HCT116 (cell line): ENCODE results near the gene ERC1. TPM values are rescaled to one million over a fixed set of nuclear protein-coding genes. Genes with fewer than 3 reads are reported as not detected.
"Not testable (repeated sequence)": the region's sequence is repeated elsewhere in the genome, so short reads cannot be mapped to it uniquely, and the experiment has no call there.

ENCODE experiments used
- ATAC-seq: fragments of 200-7000 bp; cut with Tn5 transposase; 2 replicates; pipeline ENCODE4 v1.9.1; 2020; ENCODE audit warnings: mild to moderate bottlenecking, moderate library complexity
- BruUV-seq: library from RNA; stranded (reverse); fragments of 400-500 nt; replicated peaks from 2 replicates; lab custom pipeline; 2021; lab: Mats Ljungman, UMichigan
- CTCF ChIA-PET: fragments of 300-600 bp; sonication (Branson Sonifier 250); formaldehyde crosslinking; loops from one replicate; lab custom pipeline; 2021; ENCODE audit warnings: antibody characterized with exemption; lab: Charles Lee
- POLR2A ChIA-PET: fragments of 300-600, 350-600 bp; sonication (Branson Sonifier 250); formaldehyde crosslinking; loops from one replicate; lab custom pipeline; 2021; ENCODE audit warnings: antibody characterized with exemption; lab: Charles Lee
- RAD21 ChIA-PET, 2 experiments: fragments of 300-600 bp; sonication (Branson Sonifier 250); formaldehyde crosslinking; loops; one replicate each; lab custom pipeline; 2023; ENCODE audit warnings: low total read pairs in 2 of 2; ENCODE audit not compliant: uncharacterized antibody in 2 of 2, unreplicated experiment in 2 of 2, low non-redundant PET in 1 of 2; lab: Charles Lee
- DNase-seq: peaks from one replicate; pipeline ENCODE4 v3.0.0-alpha.2; 2010; ENCODE audit warnings: low read depth, low spot score
- H2AFZ ChIP-seq: fragments of 200-600 bp; shearing (Covaris generic), sonication (generic); 2 replicates; pipeline ENCODE4 v1.6.1; 2017; ENCODE audit warnings: low read depth, mixed run types, mixed read lengths, antibody characterized with exemption, low read length; ENCODE audit not compliant: poor library complexity, severe bottlenecking
- H3K27ac ChIP-seq: 2 replicates; pipeline ENCODE4 v1.5.1; 2012; ENCODE audit warnings: low read depth, low read length
- H3K27me3 ChIP-seq: fragments of 200-600 bp; sonication (generic); 2 replicates; pipeline ENCODE4 v1.6.1; 2016; ENCODE audit warnings: mixed run types, low read length, mixed read lengths; ENCODE audit not compliant: insufficient read depth
- H3K36me3 ChIP-seq, 2 experiments: fragments of 200-500 bp in 1 of 2; fragments of 200-600 bp in 1 of 2; sonication (Bioruptor generic) in 1 of 2; sonication (generic) in 1 of 2; 2 replicates each; pipeline versions ENCODE4 v1.5.1 to v1.6.1; 2014 to 2016; ENCODE audit warnings: low read length in 2 of 2, inconsistent platforms in 1 of 2, mixed read lengths in 1 of 2, mixed run types in 1 of 2; ENCODE audit not compliant: insufficient read depth in 2 of 2, control insufficient read depth in 1 of 2
- H3K4me1 ChIP-seq, 2 experiments: fragments of 200-600 bp in 1 of 2; sonication (generic) in 1 of 2; 2 replicates each; pipeline versions ENCODE4 v1.5.1 to v1.6.1; 2012 to 2017; ENCODE audit warnings: low read length in 2 of 2, inconsistent platforms in 1 of 2, mild to moderate bottlenecking in 1 of 2, mixed read lengths in 1 of 2, mixed run types in 1 of 2, moderate library complexity in 1 of 2; ENCODE audit not compliant: insufficient read depth in 2 of 2, control insufficient read depth in 1 of 2
- H3K4me2 ChIP-seq: fragments of 200-600 bp; sonication (generic); 2 replicates; pipeline ENCODE4 v1.6.1; 2017; ENCODE audit warnings: mixed run types, low read length, mixed read lengths
- H3K4me3 ChIP-seq, 2 experiments: fragments of 200-600 bp in 1 of 2; sonication (generic) in 1 of 2; replicated peaks in 1 of 2; 2 replicates each; pipeline ENCODE4 v1.5.1; 2011 to 2016; ENCODE audit warnings: low read length in 2 of 2, control low read depth in 1 of 2, low read depth in 1 of 2, mild to moderate bottlenecking in 1 of 2, mixed read lengths in 1 of 2, mixed run types in 1 of 2
- H3K79me2 ChIP-seq: fragments of 200-600 bp; sonication (generic); 2 replicates; pipeline ENCODE4 v1.6.1; 2017; ENCODE audit warnings: mild to moderate bottlenecking, mixed run types, low read length, moderate library complexity, mixed read lengths; ENCODE audit not compliant: insufficient read depth
- H3K9ac ChIP-seq: fragments of 200-600 bp; sonication (generic); 2 replicates; pipeline ENCODE4 v1.6.1; 2016; ENCODE audit warnings: low read length, mixed read lengths
- H3K9me2 ChIP-seq: fragments of 200-600 bp; sonication (generic), shearing (Covaris generic); 2 replicates; pipeline ENCODE4 v1.6.1; 2017; ENCODE audit warnings: mixed run types, mild to moderate bottlenecking, moderate library complexity; ENCODE audit not compliant: insufficient read depth
- H3K9me3 ChIP-seq, 2 experiments: fragments of 200-500 bp in 1 of 2; fragments of 200-600 bp in 1 of 2; sonication (Bioruptor generic) in 1 of 2; sonication (generic) in 1 of 2; 2 replicates each; pipeline ENCODE4 v1.6.1; 2014 to 2017; ENCODE audit warnings: low read length in 2 of 2, mixed read lengths in 2 of 2, inconsistent platforms in 1 of 2, low read depth in 1 of 2, mild to moderate bottlenecking in 1 of 2, mixed run types in 1 of 2, moderate library complexity in 1 of 2; ENCODE audit not compliant: control insufficient read depth in 1 of 2, insufficient read depth in 1 of 2
- H4K20me1 ChIP-seq: fragments of 200-600 bp; sonication (generic), shearing (Covaris generic); 2 replicates; pipeline ENCODE4 v1.6.1; 2017; ENCODE audit warnings: mixed run types, mild to moderate bottlenecking, moderate library complexity; ENCODE audit not compliant: insufficient read depth
- CEBPB ChIP-seq: IDR thresholded peaks from 2 replicates; pipeline ENCODE4 v1.6.1; 2012; ENCODE audit warnings: low read depth
- ELF1 ChIP-seq: IDR thresholded peaks from 2 replicates; pipeline ENCODE4 v1.6.1; 2012; ENCODE audit warnings: low read depth, borderline replicate concordance
- EZH2 ChIP-seq: fragments of 200-600 bp; sonication (generic); IDR thresholded peaks from 2 replicates; pipeline ENCODE4 v1.6.1; 2017; ENCODE audit warnings: antibody characterized with exemption, mixed run types
- EZH2phosphoT487 ChIP-seq: fragments of 200-600 bp; IDR thresholded peaks from 2 replicates; pipeline ENCODE4 v1.6.1; 2018; ENCODE audit warnings: antibody characterized with exemption, borderline replicate concordance
- JUND ChIP-seq: IDR thresholded peaks from 2 replicates; pipeline ENCODE4 v1.6.1; 2012
- POLR2AphosphoS5 ChIP-seq: IDR thresholded peaks from 2 replicates; pipeline ENCODE4 v1.6.1; 2011; ENCODE audit warnings: mild to moderate bottlenecking, low read depth, low read length, moderate library complexity
- RAD21 ChIP-seq: IDR thresholded peaks from 2 replicates; pipeline ENCODE4 v1.6.1; 2012; ENCODE audit warnings: low read depth, mild to moderate bottlenecking
- SIN3A ChIP-seq: IDR thresholded peaks from 2 replicates; pipeline ENCODE4 v1.6.1; 2012; ENCODE audit warnings: low read depth
- SP1 ChIP-seq: IDR thresholded peaks from 2 replicates; pipeline ENCODE4 v1.6.1; 2012; ENCODE audit warnings: low read depth
- TCF7L2 ChIP-seq: IDR thresholded peaks from 2 replicates; pipeline ENCODE4 v1.7.0; 2011; ENCODE audit warnings: borderline replicate concordance, inconsistent platforms; ENCODE audit not compliant: insufficient read depth, insufficient read length; ENCODE audit errors: extremely low read depth
- YY1 ChIP-seq: IDR thresholded peaks from 2 replicates; pipeline ENCODE4 v1.6.1; 2011; ENCODE audit warnings: low read length, low read depth, moderate library complexity, mild to moderate bottlenecking; ENCODE audit not compliant: insufficient replicate concordance; ENCODE audit errors: extremely low read depth
- ZFX ChIP-seq: fragments of 450-650 bp; IDR thresholded peaks from 2 replicates; pipeline ENCODE4 v1.6.1; 2017
- intact Hi-C: fragments of 100-400 bp; cut with micrococcal nuclease; formaldehyde crosslinking; loops from 2 replicates; pipeline ENCODE4 v1.10.0; 2022
- total RNA-seq: library from RNA; stranded (reverse); gene quantifications from one replicate; pipeline ENCODE4 v1.2.1, GENCODE V29; 2021; ENCODE audit not compliant: unreplicated experiment
- TF ChIP-seq, protein P1 (sequence below): IDR thresholded peaks from 2 replicates; pipeline ENCODE4 v1.6.1; 2012; ENCODE audit warnings: low read depth
- TF ChIP-seq, protein P2 (sequence below), 3 experiments: fragments of 200-600 bp in 1 of 3; sonication (generic) in 1 of 3; IDR thresholded peaks in 2 of 3; conservative IDR thresholded peaks in 1 of 3; 2 replicates each; pipeline ENCODE4 v1.5.1; 2012 to 2017; ENCODE audit warnings: low read depth in 2 of 3, low read length in 2 of 3, antibody characterized with exemption in 1 of 3, borderline replicate concordance in 1 of 3, control low read depth in 1 of 3, mild to moderate bottlenecking in 1 of 3, mixed read lengths in 1 of 3, mixed run types in 1 of 3, moderate library complexity in 1 of 3; ENCODE audit not compliant: insufficient read depth in 1 of 3

ERC1 gene
- total RNA-seq, 1 experiment from 2014 or later, result 41.9 TPM

DNA sequence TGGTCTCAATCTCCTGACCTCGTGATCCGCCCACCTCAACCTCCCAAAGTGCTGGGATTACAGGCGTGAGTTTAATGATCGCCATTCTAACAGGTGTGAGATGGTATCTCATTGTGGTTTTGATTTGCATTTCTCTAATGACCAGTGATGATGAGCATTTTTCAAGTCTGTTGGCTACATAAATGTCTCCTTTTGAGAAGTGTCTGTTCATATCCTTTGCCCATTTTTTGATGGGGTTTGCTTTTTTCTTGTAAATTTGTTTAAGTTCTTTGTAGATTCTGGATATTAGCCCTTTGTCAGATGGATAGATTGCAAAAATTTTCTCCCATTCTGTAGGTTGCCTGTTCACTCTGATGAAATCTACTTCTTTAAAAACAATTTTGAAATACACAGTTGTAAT lies 264.8 kb downstream of the ERC1 start:
- H3K36me3 ChIP-seq, H4K20me1 ChIP-seq, RAD21 ChIA-PET, H3K27ac ChIP-seq, H3K4me3 ChIP-seq, DNase-seq, BruUV-seq, H3K9me2 ChIP-seq, H3K79me2 ChIP-seq, H3K4me1 ChIP-seq, ATAC-seq, H3K27me3 ChIP-seq, H3K9ac ChIP-seq, CTCF ChIA-PET, intact Hi-C loops, H2AFZ ChIP-seq, H3K4me2 ChIP-seq, POLR2A ChIA-PET, H3K9me3 ChIP-seq: not testable (repeated sequence)

DNA sequence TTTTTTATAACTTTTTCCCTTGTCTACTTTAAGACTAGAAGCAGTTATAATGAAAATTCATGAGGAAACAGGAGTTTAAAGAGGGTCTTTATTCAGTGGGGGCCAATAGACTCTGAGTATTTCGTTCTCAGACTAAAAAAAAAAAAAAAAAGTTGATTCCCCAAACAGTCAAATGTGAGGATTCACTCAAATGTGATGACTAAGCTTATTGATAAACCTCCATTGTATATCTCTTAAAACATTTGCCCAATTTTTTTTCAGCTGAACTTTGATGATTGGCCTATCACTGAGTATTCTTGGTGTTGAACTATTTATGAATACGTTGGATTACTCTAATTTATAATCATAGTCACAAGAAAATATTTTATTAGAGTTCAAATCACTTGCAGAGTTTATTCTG lies 265.3 kb downstream of the ERC1 start:
- intact Hi-C loops, result no loop called here
- RAD21 ChIA-PET, result no interaction called here
- no peaks in the 10 kb centered on the region for H3K9me3 ChIP-seq
- no peak overlapping the region for H3K9ac ChIP-seq
- no peak overlapping the region for H3K4me2 ChIP-seq
- no peak overlapping the region for H2AFZ ChIP-seq
- H3K4me3 ChIP-seq, result no peak overlapping the region
- no peaks in the 10 kb centered on the region for H3K4me1 ChIP-seq
- CTCF ChIA-PET, result no interaction called here
- no peaks in the 10 kb centered on the region for H3K36me3 ChIP-seq
- POLR2A ChIA-PET, result no interaction called here
- DNase-seq (no peak), ATAC-seq (no peak)
- 0 out of 2 replicates have a peak, but pooled peaks cover 2% of the 10 kb centered on the region for H4K20me1 ChIP-seq
- no peak overlapping the region for H3K27ac ChIP-seq
- no peaks in the 10 kb centered on the region for H3K79me2 ChIP-seq
- no peaks in the 10 kb centered on the region; the same call in 1 of the 2 replicates for H3K9me2 ChIP-seq
- BruUV-seq, result no TSS peak
- H3K27me3 ChIP-seq, result no peaks in the 10 kb centered on the region
- TF ChIP-seq SP1 (no peak), SIN3A (no peak), ELF1 (no peak), CEBPB (no peak), EZH2phosphoT487 (no peak), POLR2AphosphoS5 (no peak), TCF7L2 (no peak), ZFX (no peak), JUND (no peak), YY1 (no peak), RAD21 (no peak), EZH2 (no peak)
- TF ChIP-seq, protein P1, sequence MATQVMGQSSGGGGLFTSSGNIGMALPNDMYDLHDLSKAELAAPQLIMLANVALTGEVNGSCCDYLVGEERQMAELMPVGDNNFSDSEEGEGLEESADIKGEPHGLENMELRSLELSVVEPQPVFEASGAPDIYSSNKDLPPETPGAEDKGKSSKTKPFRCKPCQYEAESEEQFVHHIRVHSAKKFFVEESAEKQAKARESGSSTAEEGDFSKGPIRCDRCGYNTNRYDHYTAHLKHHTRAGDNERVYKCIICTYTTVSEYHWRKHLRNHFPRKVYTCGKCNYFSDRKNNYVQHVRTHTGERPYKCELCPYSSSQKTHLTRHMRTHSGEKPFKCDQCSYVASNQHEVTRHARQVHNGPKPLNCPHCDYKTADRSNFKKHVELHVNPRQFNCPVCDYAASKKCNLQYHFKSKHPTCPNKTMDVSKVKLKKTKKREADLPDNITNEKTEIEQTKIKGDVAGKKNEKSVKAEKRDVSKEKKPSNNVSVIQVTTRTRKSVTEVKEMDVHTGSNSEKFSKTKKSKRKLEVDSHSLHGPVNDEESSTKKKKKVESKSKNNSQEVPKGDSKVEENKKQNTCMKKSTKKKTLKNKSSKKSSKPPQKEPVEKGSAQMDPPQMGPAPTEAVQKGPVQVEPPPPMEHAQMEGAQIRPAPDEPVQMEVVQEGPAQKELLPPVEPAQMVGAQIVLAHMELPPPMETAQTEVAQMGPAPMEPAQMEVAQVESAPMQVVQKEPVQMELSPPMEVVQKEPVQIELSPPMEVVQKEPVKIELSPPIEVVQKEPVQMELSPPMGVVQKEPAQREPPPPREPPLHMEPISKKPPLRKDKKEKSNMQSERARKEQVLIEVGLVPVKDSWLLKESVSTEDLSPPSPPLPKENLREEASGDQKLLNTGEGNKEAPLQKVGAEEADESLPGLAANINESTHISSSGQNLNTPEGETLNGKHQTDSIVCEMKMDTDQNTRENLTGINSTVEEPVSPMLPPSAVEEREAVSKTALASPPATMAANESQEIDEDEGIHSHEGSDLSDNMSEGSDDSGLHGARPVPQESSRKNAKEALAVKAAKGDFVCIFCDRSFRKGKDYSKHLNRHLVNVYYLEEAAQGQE, result no peak
- TF ChIP-seq, protein P2, sequence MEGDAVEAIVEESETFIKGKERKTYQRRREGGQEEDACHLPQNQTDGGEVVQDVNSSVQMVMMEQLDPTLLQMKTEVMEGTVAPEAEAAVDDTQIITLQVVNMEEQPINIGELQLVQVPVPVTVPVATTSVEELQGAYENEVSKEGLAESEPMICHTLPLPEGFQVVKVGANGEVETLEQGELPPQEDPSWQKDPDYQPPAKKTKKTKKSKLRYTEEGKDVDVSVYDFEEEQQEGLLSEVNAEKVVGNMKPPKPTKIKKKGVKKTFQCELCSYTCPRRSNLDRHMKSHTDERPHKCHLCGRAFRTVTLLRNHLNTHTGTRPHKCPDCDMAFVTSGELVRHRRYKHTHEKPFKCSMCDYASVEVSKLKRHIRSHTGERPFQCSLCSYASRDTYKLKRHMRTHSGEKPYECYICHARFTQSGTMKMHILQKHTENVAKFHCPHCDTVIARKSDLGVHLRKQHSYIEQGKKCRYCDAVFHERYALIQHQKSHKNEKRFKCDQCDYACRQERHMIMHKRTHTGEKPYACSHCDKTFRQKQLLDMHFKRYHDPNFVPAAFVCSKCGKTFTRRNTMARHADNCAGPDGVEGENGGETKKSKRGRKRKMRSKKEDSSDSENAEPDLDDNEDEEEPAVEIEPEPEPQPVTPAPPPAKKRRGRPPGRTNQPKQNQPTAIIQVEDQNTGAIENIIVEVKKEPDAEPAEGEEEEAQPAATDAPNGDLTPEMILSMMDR (IDR thresholded peaks at IDR 0.05 in 2 of 3, conservative IDR thresholded peaks at IDR 0.05 in 1 of 3; ENCODE audit: borderline replicate concordance in 1 of 3, insufficient read depth in 1 of 3, low read depth in 2 of 3, low read length in 2 of 3), result no peak
